ENCODE data around the gene POLD1. TPM values are rescaled to one million over a fixed set of nuclear protein-coding genes. Genes with fewer than 3 reads are reported as not detected.
"Not testable (repeated sequence)": the region's sequence is repeated elsewhere in the genome, so short reads cannot be mapped to it uniquely, and the experiment has no call there.

POLD1 gene
- total RNA-seq, 1 donor from 2014 or later, result 12.6 TPM

GRCh38 chr19:50387176-50387867 is 3.2 kb downstream of the POLD1 start:
- DNase-seq (ENCODE audit: low spot score in 2 of 2), result no peak
- no peak for FAIRE-seq

- FAIRE-seq, result no peak
- DNase-seq (ENCODE audit: low spot score in 2 of 2), result no peak
Observed at GRCh38 chr19:50387868-50388245, 3.7 kb downstream of the POLD1 start.

DNA sequence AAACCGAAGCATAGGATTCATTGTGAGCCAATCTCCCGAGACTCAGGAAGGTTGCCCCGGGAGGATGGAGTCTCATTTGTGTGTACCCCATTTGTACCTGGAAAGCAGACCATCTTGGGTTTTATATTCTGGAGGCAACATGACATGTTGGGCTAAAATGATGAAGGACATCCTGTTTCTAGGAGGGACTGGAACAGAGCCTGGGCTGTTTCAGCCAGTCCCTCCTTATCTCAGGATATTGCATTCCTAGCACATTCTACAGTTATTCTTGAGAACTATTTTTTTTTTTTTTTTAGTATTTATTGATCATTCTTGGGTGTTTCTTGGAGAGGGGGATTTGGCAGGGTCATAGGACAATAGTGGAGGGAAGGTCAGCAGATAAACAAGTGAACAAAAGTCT is 6.1 kb downstream of the POLD1 start:
- not testable (repeated sequence) for FAIRE-seq

GRCh38 chr19:50390952-50391351 is 6.8 kb downstream of the POLD1 start:
- not testable (repeated sequence) for DNase-seq (ENCODE audit: low spot score in 2 of 2); FAIRE-seq

More for the DNA sequence above, 6.1 kb downstream of the POLD1 start:
- not testable (repeated sequence) for DNase-seq (ENCODE audit: low spot score in 2 of 2)

DNA sequence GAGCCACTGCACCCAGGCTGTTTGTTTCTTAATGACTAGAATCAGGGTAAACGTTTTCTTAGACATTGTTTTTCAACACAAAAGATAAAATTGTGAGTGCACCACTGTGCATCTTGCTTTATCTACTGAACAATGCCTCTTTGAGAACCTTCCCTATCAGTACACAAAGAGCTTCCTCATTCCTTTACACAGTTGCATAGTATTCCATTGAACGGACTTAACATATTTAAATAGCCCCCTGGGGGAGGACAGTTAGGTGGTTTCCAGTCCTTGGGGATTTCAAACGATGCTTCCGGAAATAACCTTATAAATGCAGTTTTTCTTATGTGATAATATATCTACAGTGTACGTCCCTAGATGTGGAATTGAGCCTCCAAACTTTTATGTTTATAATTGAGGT is 8.6 kb downstream of the POLD1 start:
- DNase-seq (ENCODE audit: low spot score in 2 of 2), result no peak
- FAIRE-seq, result no peak

DNA sequence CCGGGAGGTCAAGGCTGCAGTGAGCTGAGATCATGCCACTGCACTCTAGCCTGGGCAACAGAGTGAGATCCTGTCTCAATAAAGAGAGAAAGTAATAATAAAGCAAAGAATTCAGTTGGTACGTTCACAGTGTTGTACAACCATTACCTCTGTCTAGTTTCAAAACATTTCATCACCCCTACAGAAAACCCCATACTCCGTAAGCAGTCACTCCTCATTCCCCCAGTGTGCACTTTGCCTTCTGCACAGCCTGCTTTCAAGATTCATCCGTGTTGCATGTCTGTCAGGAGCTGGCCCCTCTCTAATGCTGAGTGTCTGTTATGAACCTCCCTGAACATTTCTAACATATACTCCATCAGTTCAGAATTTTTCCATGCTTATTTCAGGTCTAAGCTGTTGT is 9.4 kb downstream of the POLD1 start:
- FAIRE-seq, result no peak
- no peak for DNase-seq (ENCODE audit: low spot score in 2 of 2)

GRCh38 chr19:50394017-50394416 is 9.9 kb downstream of the POLD1 start:
- FAIRE-seq (no peak), DNase-seq (ENCODE audit: low spot score in 2 of 2) (no peak)

DNA sequence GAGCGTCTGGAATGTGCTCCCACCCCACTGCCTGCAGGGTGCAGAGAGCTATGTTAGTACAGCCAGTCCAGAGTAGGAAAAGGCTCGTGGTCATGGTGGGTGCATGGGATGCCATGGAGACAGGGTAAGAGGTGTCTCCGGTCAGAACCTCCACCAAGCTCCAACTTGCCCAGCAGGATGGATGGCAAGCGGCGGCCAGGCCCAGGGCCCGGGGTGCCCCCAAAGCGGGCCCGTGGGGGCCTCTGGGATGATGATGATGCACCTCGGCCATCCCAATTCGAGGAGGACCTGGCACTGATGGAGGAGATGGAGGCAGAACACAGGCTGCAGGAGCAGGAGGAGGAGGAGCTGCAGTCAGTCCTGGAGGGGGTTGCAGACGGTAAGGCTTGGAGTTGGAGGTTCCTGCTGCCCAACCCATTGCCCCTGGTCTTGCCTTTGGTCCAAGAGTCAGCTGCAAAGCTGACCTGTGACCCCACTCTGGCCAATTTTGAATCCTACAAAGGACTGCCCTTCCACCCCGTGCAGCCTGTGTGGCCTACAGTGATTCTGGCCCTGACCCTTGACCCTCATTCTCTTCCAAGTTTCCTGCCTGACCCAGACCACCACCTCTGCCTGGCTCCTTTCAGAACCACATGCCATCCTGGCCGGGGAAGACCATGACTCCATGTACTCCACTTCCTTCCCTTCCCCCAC is 14.7 kb downstream of the POLD1 start:
- no peak for FAIRE-seq
- no peak for DNase-seq (ENCODE audit: low spot score in 2 of 2)

DNA sequence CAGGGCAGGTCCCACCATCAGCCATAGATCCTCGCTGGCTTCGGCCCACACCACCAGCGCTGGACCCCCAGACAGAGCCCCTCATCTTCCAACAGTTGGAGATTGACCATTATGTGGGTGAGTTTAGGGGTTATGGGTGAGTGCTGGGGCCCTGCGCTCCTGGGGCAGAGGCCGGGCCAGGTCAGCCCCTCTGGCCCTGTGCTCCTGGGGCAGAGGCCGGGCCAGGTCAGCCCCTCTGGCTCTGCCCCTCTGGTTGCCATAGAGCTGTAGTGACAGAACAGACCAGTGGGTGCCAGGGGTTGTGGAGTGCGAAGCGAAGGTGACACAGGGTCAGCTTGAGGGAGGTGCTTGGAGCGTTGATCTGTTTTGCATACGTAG is 15.2 kb downstream of the POLD1 start:
- FAIRE-seq, result no peak

GRCh38 chr19:50401605-50402450 is 17.7 kb downstream of the POLD1 start:
- FAIRE-seq, result no peak

More for the DNA sequence above, 15.2 kb downstream of the POLD1 start:
- DNase-seq (ENCODE audit: low spot score in 2 of 2), result no peak

DNA sequence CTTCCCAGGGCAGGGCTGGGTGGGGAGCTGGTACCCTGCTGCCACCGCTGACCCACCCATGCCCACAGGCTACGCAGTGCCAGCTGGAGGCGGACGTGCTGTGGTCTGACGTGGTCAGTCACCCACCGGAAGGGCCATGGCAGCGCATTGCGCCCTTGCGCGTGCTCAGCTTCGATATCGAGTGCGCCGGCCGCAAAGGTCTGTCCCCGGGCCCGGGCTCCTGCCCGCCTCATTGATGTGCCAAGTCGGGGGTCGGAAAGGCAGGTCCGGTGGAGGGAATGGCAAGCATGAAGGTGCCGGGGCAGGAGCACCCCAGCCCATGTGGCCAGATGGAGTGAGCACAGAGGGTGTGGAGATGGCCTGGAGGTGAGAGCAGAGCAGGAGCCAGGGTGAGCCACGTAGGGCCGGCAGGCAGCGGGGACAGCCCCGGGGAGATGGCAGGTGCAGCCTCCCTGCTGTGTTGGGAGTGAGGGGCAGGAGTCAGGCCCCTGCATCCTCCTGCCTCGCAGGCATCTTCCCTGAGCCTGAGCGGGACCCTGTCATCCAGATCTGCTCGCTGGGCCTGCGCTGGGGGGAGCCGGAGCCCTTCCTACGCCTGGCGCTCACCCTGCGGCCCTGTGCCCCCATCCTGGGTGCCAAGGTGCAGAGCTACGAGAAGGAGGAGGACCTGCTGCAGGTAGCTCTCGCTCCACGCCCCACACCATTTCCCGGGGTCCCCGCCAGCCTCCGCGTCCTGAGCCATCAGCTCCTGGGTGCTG is 18.6 kb downstream of the POLD1 start:
- FAIRE-seq, result no peak

More at GRCh38 chr19:50401605-50402450, 17.7 kb downstream of the POLD1 start:
- no peak for DNase-seq (ENCODE audit: low spot score in 2 of 2)

DNA sequence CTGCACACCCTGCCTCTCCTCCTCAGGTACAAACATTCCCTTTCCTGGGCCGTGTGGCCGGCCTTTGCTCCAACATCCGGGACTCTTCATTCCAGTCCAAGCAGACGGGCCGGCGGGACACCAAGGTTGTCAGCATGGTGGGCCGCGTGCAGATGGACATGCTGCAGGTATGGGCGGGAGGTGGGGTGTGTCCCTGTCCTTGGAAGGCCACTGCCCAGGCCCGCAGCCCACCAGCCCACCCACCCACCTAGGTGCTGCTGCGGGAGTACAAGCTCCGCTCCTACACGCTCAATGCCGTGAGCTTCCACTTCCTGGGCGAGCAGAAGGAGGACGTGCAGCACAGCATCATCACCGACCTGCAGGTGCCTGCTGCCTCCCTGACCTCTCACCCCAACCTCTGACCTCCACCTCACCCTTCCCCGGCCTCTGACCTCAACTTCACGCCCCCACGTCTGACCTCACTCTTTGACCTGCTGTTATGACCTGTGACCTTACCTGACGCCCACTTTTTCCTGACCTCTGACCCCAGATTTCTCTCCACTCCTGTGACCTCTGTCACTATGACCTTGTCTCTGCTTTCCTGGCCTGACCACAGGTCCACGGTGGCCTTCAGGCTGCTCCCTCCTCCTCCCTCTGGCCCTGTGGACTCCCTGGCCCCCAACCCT is 22.1 kb downstream of the POLD1 start:
- FAIRE-seq (no peak), DNase-seq (ENCODE audit: low spot score in 2 of 2) (no peak)

More for the DNA sequence above, 18.6 kb downstream of the POLD1 start:
- DNase-seq (ENCODE audit: low spot score in 2 of 2), result no peak

DNA sequence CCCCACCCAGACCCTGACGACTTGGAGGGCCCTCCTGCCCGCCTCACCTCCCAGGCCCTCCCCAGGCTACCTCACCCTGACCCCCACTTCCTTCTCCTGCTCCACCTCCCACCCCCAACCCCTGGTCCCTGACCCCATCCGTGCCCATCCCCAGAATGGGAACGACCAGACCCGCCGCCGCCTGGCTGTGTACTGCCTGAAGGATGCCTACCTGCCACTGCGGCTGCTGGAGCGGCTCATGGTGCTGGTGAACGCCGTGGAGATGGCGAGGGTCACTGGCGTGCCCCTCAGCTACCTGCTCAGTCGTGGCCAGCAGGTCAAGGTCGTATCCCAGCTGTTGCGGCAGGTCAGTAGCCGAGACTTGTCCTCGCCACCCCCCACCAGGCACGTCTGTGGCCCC is 22.7 kb downstream of the POLD1 start:
- no peak for FAIRE-seq
- DNase-seq (ENCODE audit: low spot score in 2 of 2), result no peak

DNA sequence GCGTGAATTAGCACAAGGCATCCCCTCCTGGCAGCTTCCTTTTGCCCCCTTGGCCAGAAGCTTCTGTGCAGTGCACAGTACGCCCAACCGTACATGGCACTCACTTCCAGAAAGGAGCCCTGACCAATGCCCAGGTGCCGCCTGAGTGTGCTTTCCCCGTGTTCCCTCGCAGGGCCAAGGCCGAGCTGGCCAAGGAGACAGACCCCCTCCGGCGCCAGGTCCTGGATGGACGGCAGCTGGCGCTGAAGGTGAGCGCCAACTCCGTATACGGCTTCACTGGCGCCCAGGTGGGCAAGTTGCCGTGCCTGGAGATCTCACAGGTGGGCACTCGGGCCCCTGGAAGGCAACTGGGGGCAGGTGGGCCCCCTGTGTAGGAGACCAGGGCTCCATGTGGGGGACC is 25.2 kb downstream of the POLD1 start:
- DNase-seq (ENCODE audit: low spot score in 2 of 2) (no peak), FAIRE-seq (no peak)

- FAIRE-seq, result no peak
- no peak for DNase-seq (ENCODE audit: low spot score in 2 of 2)
Observed at GRCh38 chr19:50410109-50410508, 26.0 kb downstream of the POLD1 start.

DNA sequence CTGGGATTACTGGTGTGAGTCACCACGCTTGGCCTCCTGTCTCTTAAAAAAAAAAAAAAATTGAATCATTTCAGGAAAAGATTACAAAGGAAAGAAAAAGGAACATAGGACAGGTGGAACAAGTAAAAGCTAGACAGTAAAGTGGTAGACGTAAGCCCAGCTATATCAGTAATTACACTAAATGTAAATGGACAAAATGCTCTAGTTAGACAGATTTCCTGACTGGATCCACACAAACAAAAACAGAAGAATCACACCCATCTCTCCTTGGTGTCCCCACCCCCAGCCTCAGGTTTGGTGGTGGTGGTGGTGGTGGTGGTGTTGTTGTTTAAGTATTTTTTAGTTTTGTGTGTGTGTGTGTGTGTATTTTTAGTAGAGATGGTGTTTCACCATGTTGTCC is 28.3 kb downstream of the POLD1 start:
- FAIRE-seq (no peak), DNase-seq (ENCODE audit: low spot score in 2 of 2) (no peak)

- FAIRE-seq (no peak), DNase-seq (ENCODE audit: low spot score in 2 of 2) (no peak)
Observed at GRCh38 chr19:50413096-50413495, 28.9 kb downstream of the POLD1 start.

DNA sequence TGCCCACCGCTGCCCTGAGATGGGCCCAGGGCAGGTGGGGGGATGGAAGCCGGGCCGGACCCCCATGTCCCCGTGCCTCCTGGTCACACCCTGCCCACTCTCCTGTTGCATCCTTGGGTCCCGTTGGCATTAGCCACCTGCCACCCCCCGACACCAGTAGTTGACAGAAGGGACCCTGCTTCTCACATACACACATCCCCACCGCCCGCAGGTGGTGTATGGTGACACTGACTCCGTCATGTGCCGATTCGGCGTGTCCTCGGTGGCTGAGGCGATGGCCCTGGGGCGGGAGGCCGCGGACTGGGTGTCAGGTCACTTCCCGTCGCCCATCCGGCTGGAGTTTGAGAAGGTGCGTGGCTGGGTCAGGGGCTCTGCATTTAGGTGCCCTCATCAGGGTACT is 29.4 kb downstream of the POLD1 start:
- DNase-seq (ENCODE audit: low spot score in 2 of 2) (no peak), FAIRE-seq (no peak)

DNA sequence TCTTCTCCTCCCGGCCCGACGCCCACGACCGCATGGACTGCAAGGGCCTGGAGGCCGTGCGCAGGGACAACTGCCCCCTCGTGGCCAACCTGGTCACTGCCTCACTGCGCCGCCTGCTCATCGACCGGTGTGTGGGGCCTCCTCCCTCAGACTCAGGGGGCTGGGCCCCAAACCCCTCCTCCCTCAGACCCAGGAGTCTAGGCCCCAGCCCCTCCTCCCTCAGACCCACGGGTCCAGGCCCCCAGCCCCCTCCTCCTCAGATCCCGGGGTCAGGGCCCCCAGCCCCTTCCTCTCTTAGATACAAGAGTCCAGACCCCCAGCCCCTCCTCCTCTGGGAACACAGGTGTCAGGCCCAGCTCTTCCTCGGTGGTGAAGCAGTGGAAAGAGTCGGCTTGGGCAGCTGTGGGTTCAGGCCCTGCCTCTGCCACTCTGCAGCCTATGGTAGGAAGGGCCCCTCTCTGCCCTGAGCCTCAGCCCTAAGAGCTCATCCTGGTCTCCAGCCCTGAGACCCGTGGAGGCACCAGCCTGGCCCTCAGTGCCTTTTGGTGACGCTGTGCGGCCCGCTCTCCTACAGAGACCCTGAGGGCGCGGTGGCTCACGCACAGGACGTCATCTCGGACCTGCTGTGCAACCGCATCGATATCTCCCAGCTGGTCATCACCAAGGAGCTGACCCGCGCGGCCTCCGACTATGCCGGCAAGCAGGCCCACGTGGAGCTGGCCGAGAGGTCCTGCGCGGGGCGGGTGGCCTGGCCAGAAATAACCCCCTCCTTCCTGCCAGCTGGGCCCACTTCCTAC is 30.9 kb downstream of the POLD1 start:
- FAIRE-seq, result no peak
- DNase-seq (ENCODE audit: low spot score in 2 of 2), result peak; percentile 81 to 91

All from frontal cortex (tissue), 4 donors.